GM23338 (cell line): ENCODE results near the gene GSX1. TPM values are rescaled to one million over a fixed set of nuclear protein-coding genes. Genes with fewer than 3 reads are reported as not detected.

ENCODE experiments used
- ATAC-seq: fragments of 200-7000 bp; cut with Tn5 transposase; 3 replicates; pipeline ENCODE4 v1.9.1; 2020
- DNase-seq: peaks from one replicate; pipeline ENCODE4 v3.0.0-alpha.2; 2015; ENCODE audit warnings: low spot score
- H2AFZ ChIP-seq: fragments of 200-600 bp; sonication (generic); 2 replicates; pipeline ENCODE4 v1.8.0; 2016; ENCODE audit warnings: antibody characterized with exemption, mild to moderate bottlenecking, moderate library complexity
- H3F3A ChIP-seq: fragments of 200-600 bp; sonication (generic); replicated peaks from 2 replicates; pipeline ENCODE4 v1.8.0; 2017; ENCODE audit warnings: antibody characterized with exemption, mixed run types, low read depth
- H3K27ac ChIP-seq: fragments of 200-600 bp; sonication (generic); 2 replicates; pipeline ENCODE4 v1.6.1; 2016; ENCODE audit warnings: low read depth
- H3K27me3 ChIP-seq: fragments of 200-600 bp; sonication (generic); 2 replicates; pipeline ENCODE4 v1.8.0; 2016; ENCODE audit warnings: mild to moderate bottlenecking, mixed run types, moderate library complexity; ENCODE audit not compliant: insufficient read depth
- H3K36me3 ChIP-seq: fragments of 200-600 bp; sonication (generic); 2 replicates; pipeline ENCODE4 v1.8.0; 2016; ENCODE audit warnings: mild to moderate bottlenecking; ENCODE audit not compliant: insufficient read depth
- H3K4me1 ChIP-seq: fragments of 200-600 bp; sonication (generic); 2 replicates; pipeline ENCODE4 v1.8.0; 2016; ENCODE audit warnings: mild to moderate bottlenecking, moderate library complexity; ENCODE audit not compliant: insufficient read depth
- H3K4me2 ChIP-seq: fragments of 200-600 bp; sonication (generic); 2 replicates; pipeline ENCODE4 v1.7.1; 2017; ENCODE audit warnings: mixed run types
- H3K4me3 ChIP-seq: fragments of 200-600 bp; sonication (generic); 2 replicates; pipeline ENCODE4 v1.6.1; 2016; ENCODE audit warnings: mixed run types
- H3K79me2 ChIP-seq: fragments of 200-600 bp; sonication (generic); replicated peaks from 2 replicates; pipeline ENCODE4 v1.8.0; 2017; ENCODE audit warnings: mild to moderate bottlenecking; ENCODE audit not compliant: insufficient read depth
- H3K9me2 ChIP-seq: fragments of 200-600 bp; sonication (generic); 2 replicates; pipeline ENCODE4 v1.8.0; 2017; ENCODE audit not compliant: insufficient read depth
- H4K20me1 ChIP-seq: fragments of 200-600 bp; sonication (generic); replicated peaks from 2 replicates; pipeline ENCODE4 v1.8.0; 2017; ENCODE audit warnings: mild to moderate bottlenecking; ENCODE audit not compliant: insufficient read depth
- H3K27ac Mint-ChIP-seq: 2 replicates; pipeline ENCODE4 v1.8.0; 2020; ENCODE audit warnings: inconsistent platforms, mild to moderate bottlenecking, moderate library complexity, mixed read lengths
- H3K27me3 Mint-ChIP-seq: 3 replicates; pipeline ENCODE4 v1.8.0; 2022; ENCODE audit warnings: low read depth, mild to moderate bottlenecking, moderate library complexity, mixed read lengths, inconsistent platforms; ENCODE audit not compliant: insufficient read depth, poor library complexity
- H3K36me3 Mint-ChIP-seq: 3 replicates; pipeline ENCODE4 v1.8.0; 2021; ENCODE audit warnings: low read depth, mild to moderate bottlenecking, inconsistent platforms, moderate library complexity, mixed read lengths
- H3K4me1 Mint-ChIP-seq: 3 replicates; pipeline ENCODE4 v1.8.0; 2020; ENCODE audit warnings: mild to moderate bottlenecking, inconsistent platforms, mixed read lengths
- H3K4me3 Mint-ChIP-seq: 3 replicates; pipeline ENCODE4 v1.8.0; 2021; ENCODE audit warnings: moderate library complexity, mild to moderate bottlenecking, inconsistent platforms, mixed read lengths
- H3K9me3 Mint-ChIP-seq: 3 replicates; pipeline ENCODE4 v1.8.0; 2020; ENCODE audit warnings: moderate library complexity, mild to moderate bottlenecking, inconsistent platforms, mixed read lengths
- CTCF ChIP-seq, 2 experiments: fragments of 200-600 bp in 1 of 2; sonication (generic) in 1 of 2; conservative IDR thresholded peaks; 2 replicates each; pipeline versions ENCODE4 v1.5.1 to v1.6.1; 2016 to 2017; ENCODE audit warnings: antibody characterized with exemption in 2 of 2, low read depth in 2 of 2, mild to moderate bottlenecking in 2 of 2, moderate library complexity in 1 of 2
- EZH2 ChIP-seq: fragments of 200-600 bp; sonication (generic); IDR thresholded peaks from one replicate; pipeline ENCODE4 v1.8.0; 2017; ENCODE audit warnings: antibody characterized with exemption, mild to moderate bottlenecking, low read depth; ENCODE audit not compliant: unreplicated experiment
- EZH2phosphoT487 ChIP-seq: fragments of 200-600 bp; sonication (generic); IDR thresholded peaks from one replicate; pipeline ENCODE4 v1.8.1; 2018; ENCODE audit warnings: antibody characterized with exemption; ENCODE audit not compliant: unreplicated experiment
- NANOG ChIP-seq: IDR thresholded peaks from 2 replicates; pipeline ENCODE4 v1.6.1; 2016; ENCODE audit warnings: antibody characterized with exemption, borderline replicate concordance
- POLR2AphosphoS5 ChIP-seq: IDR thresholded peaks from 2 replicates; pipeline ENCODE4 v1.6.1; 2016; ENCODE audit warnings: antibody characterized with exemption, low read depth
- STAT1 ChIP-seq: IDR thresholded peaks from one replicate; pipeline ENCODE4 v1.6.1; 2016; ENCODE audit warnings: antibody characterized with exemption; ENCODE audit not compliant: unreplicated experiment
- ZNF114 ChIP-seq: fragments of 250-450 bp; sonication (Bioruptor Pico); IDR thresholded peaks from 2 replicates; pipeline ENCODE4 v1.5.0; 2020; ENCODE audit warnings: mild to moderate bottlenecking, moderate library complexity
- polyA plus RNA-seq: library from polyadenylated mRNA; unstranded; fragments of >200 nt; fragmentation: Nextera tagmentation; extraction: Ambion mirVana; gene quantifications from 2 replicates; pipeline ENCODE4 v1.2.1, GENCODE V29; 2016
- total RNA-seq: library from RNA; depleted of rRNA; stranded (reverse); fragments of >200 nt; shearing (Covaris generic); gene quantifications from 2 replicates; pipeline ENCODE4 v1.2.3, GENCODE V29; 2014

Gene GSX1
- total and polyA plus RNA-seq, 2 experiments from 2014 or later: not detected

GRCh38 chr13:27790523-27790922 is 1.8 kb upstream of the GSX1 start:
- H3K4me2 ChIP-seq: peak overlapping the region; percentile 78

DNA sequence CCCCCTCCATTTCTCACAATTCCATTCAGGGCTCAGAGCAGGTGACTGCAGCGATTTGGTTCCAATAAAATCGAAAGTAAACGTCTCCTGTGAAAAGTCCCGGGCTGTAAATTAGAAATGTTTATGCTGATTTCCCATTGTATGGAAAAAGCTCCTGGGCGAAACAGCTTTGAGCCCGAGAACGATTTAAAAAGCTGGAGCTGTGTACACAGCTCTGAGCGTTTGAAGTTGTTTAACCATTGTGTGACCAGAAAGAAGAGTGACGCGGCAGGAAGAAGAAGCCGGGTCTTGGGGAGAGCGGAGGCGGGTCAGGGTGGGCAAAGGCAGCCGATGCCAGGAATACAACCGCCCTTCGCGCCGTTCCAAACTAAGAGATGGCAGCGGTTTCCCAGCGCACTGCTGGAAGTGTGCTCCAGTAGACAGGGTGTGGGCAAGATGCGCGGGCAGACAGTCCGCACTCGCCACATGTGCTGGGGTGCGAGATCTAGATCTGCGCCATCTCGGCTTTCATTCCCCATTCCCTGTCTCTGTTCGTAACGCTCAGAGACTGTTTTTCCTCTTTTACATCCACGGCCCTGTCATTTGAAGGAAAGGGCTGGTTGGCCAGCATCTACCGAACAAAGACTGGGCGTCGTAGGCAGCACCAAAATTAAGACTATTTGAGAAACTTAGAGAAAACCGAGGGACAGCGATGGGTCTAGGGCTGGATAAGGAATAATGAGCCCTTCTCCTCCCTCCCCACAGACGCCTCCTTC is 960 bp upstream of the GSX1 start:
- Histone ChIP-seq H3K79me2 (no peaks in the 10 kb centered on the region), H2AFZ (no peak overlapping the region), H3K4me2 (peak overlapping the region; percentile 78), H3K27ac (no peak overlapping the region), H3K9me2 (no peaks in the 10 kb centered on the region), H3F3A (peaks cover 22% of the 10 kb centered on the region), H3K36me3 (no peaks in the 10 kb centered on the region), H3K27me3 (peaks cover 100% of the 10 kb centered on the region), H3K4me1 (peaks cover 52% of the 10 kb centered on the region), H4K20me1 (peaks cover 29% of the 10 kb centered on the region), H3K4me3 (peak overlapping the region; percentile 47)
- H3K27ac Mint-ChIP-seq: no peak overlapping the region
- H3K36me3 Mint-ChIP-seq: peaks cover 3% of the 10 kb centered on the region; the same call in 1 of the 3 replicates
- peak overlapping the region; percentile 60 for H3K4me3 Mint-ChIP-seq
- no peaks in the 10 kb centered on the region; the same call in none of the 3 replicates for H3K9me3 Mint-ChIP-seq
- peaks cover 53% of the 10 kb centered on the region for H3K4me1 Mint-ChIP-seq
- H3K27me3 Mint-ChIP-seq: peaks cover 94% of the 10 kb centered on the region
- DNase-seq (peak; percentile 31), ATAC-seq (no peak)
- TF ChIP-seq CTCF (conservative IDR thresholded peaks at IDR 0.05; ENCODE audit: low read depth in 2 of 2) (no peak), NANOG (no peak), EZH2 (peak; percentile 93), EZH2phosphoT487 (peak; percentile 87), STAT1 (no peak)

More at GRCh38 chr13:27790523-27790922, 1.8 kb upstream of the GSX1 start:
- Histone ChIP-seq H3K36me3 (no peaks in the 10 kb centered on the region), H3K4me3 (peak overlapping the region; percentile 47), H4K20me1 (peaks cover 21% of the 10 kb centered on the region), H2AFZ (no peak overlapping the region), H3K79me2 (no peaks in the 10 kb centered on the region), H3F3A (peaks cover 17% of the 10 kb centered on the region), H3K27ac (no peak overlapping the region), H3K9me2 (no peaks in the 10 kb centered on the region), H3K27me3 (peaks cover 100% of the 10 kb centered on the region), H3K4me1 (peaks cover 44% of the 10 kb centered on the region)
- no peak overlapping the region for H3K27ac Mint-ChIP-seq
- ATAC-seq: no peak
- peaks cover 86% of the 10 kb centered on the region for H3K27me3 Mint-ChIP-seq
- peaks cover 47% of the 10 kb centered on the region for H3K4me1 Mint-ChIP-seq
- peak overlapping the region; percentile 60 for H3K4me3 Mint-ChIP-seq
- TF ChIP-seq ZNF114 (no peak), CTCF (conservative IDR thresholded peaks at IDR 0.05; ENCODE audit: low read depth in 2 of 2) (no peak), POLR2AphosphoS5 (no peak), STAT1 (no peak), EZH2phosphoT487 (peak; percentile 86)
- DNase-seq: peak; percentile 52
- H3K9me3 Mint-ChIP-seq: no peaks in the 10 kb centered on the region; the same call in none of the 3 replicates
- H3K36me3 Mint-ChIP-seq: peaks cover 3% of the 10 kb centered on the region; the same call in 1 of the 3 replicates
